Choroid plexus epithelial cell (primary cell): ENCODE data around the gene TBC1D1.
A peak's percentile ranks its signal among the peaks of the same experiment; 100 is the strongest.
"Not testable (repeated sequence)": the region's sequence is repeated elsewhere in the genome, so short reads cannot be mapped to it uniquely, and the experiment has no call there.

Experiments
- DNase-seq: peaks from one replicate; pipeline ENCODE4 v3.0.0-alpha.2; 2010; ENCODE audit warnings: low read depth
- H3K4me3 ChIP-seq: 2 replicates; pipeline ENCODE4 v1.5.1; 2011; ENCODE audit warnings: low read depth, mild to moderate bottlenecking, control low read depth, low read length, moderate library complexity
- CTCF ChIP-seq: conservative IDR thresholded peaks from 2 replicates; pipeline ENCODE4 v1.5.1; 2011; ENCODE audit warnings: low read depth, mild to moderate bottlenecking, control low read depth, inconsistent platforms, low read length, moderate library complexity

TBC1D1 gene

GRCh38 chr4:37964734-37965457, 74.0 kb downstream of the TBC1D1 start:
- no peak for TF ChIP-seq CTCF
- H3K4me3 ChIP-seq, result no peak overlapping the region
- no peak for DNase-seq

- no peak for TF ChIP-seq CTCF
- no peak overlapping the region for H3K4me3 ChIP-seq
- no peak for DNase-seq
These were observed 75.2 kb downstream of the TBC1D1 start for GRCh38 chr4:37966044-37966443.

- H3K4me3 ChIP-seq, result no peak overlapping the region
- peak; percentile 69 for DNase-seq
- no peak for TF ChIP-seq CTCF
These were observed 76.9 kb downstream of the TBC1D1 start for GRCh38 chr4:37967736-37968135.

- no peak overlapping the region for H3K4me3 ChIP-seq
- no peak for TF ChIP-seq CTCF
- DNase-seq, result no peak
These were observed 77.9 kb downstream of the TBC1D1 start for GRCh38 chr4:37968747-37969146.

- peak; percentile 57 for TF ChIP-seq CTCF
These were observed 79.8 kb downstream of the TBC1D1 start for GRCh38 chr4:37970702-37971101.

GRCh38 chr4:37971202-37971601, 80.3 kb downstream of the TBC1D1 start:
- no peak overlapping the region for H3K4me3 ChIP-seq
- no peak for DNase-seq
- TF ChIP-seq CTCF, result no peak

More at GRCh38 chr4:37970702-37971101, 79.8 kb downstream of the TBC1D1 start:
- peak; percentile 60 for DNase-seq
- H3K4me3 ChIP-seq, result no peak overlapping the region

- H3K4me3 ChIP-seq, result no peak overlapping the region
- TF ChIP-seq CTCF, result no peak
- no peak for DNase-seq
These were observed 82.6 kb downstream of the TBC1D1 start for GRCh38 chr4:37973441-37973840.

GRCh38 chr4:37975321-37975822, 84.5 kb downstream of the TBC1D1 start:
- DNase-seq, H3K4me3 ChIP-seq: not testable (repeated sequence)
